ENCODE measurements around the gene FAM131A.

The FAM131A gene

GRCh38 chr3:184362668-184363546 lies 25.5 kb downstream of the FAM131A start:
- peak; percentile 98 for DNase-seq (ENCODE audit: low spot score)
- TF ChIP-seq CTCF (IDR thresholded peaks at IDR 0.05; ENCODE audit: extremely low read depth, missing control alignments) = peak; percentile 38

- no peak for TF ChIP-seq CTCF (IDR thresholded peaks at IDR 0.05; ENCODE audit: extremely low read depth, missing control alignments)
- DNase-seq (ENCODE audit: low spot score) = no peak
These were observed 29.4 kb downstream of the FAM131A start for GRCh38 chr3:184366619-184367289.

- TF ChIP-seq CTCF (IDR thresholded peaks at IDR 0.05; ENCODE audit: extremely low read depth, missing control alignments) = no peak
- DNase-seq (ENCODE audit: low spot score) = no peak
These were observed 30.7 kb downstream of the FAM131A start for GRCh38 chr3:184368116-184368515.

- TF ChIP-seq CTCF (IDR thresholded peaks at IDR 0.05; ENCODE audit: extremely low read depth, missing control alignments) = no peak
- DNase-seq (ENCODE audit: low spot score) = no peak
These were observed 31.3 kb downstream of the FAM131A start for GRCh38 chr3:184368586-184369183.

GRCh38 chr3:184371570-184372018 lies 34.2 kb downstream of the FAM131A start:
- TF ChIP-seq CTCF (IDR thresholded peaks at IDR 0.05; ENCODE audit: extremely low read depth, missing control alignments) = peak; percentile 70
- peak; percentile 80 for DNase-seq (ENCODE audit: low spot score)

GRCh38 chr3:184372296-184372821 lies 35.0 kb downstream of the FAM131A start:
- TF ChIP-seq CTCF (IDR thresholded peaks at IDR 0.05; ENCODE audit: extremely low read depth, missing control alignments) = no peak
- DNase-seq (ENCODE audit: low spot score) = no peak

Measured in GM20000 (cell line).